RPMI8226 (cell line): ENCODE results near the gene HES5.
"Not testable (repeated sequence)": the region's sequence is repeated elsewhere in the genome, so short reads cannot be mapped to it uniquely, and the experiment has no call there.

Source experiments
- DNase-seq: peaks from one replicate; pipeline ENCODE4 v3.0.0-alpha.2; 2015

Gene HES5

GRCh38 chr1:2529784-2530512 is at the start of gene HES5:
Gene HES5 (minus strand): TSS chr1:2530263. CDS start chr1:2530164, 99 bp downstream.
- peak; percentile 24 for DNase-seq

DNA sequence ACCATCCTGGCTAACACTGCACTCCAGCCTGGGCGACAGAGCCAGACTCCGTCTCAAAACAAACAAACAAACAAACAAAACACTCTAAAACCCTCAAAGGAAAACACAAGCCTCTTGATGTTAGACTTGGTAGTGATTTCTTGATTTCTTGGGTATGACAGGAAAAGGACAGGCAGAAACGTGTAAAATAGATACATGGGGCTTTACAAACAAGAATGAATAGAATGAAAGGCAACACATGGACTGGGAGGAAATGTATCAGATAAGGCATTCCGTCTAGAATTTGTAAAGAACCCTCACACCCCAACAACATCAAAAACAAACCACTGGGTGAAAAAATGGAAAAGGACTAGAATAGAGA is 48.7 kb upstream of the HES5 start:
- DNase-seq: no peak

- not testable (repeated sequence) for DNase-seq
Observed at GRCh38 chr1:2577565-2578075, 47.6 kb upstream of the HES5 start.

DNA sequence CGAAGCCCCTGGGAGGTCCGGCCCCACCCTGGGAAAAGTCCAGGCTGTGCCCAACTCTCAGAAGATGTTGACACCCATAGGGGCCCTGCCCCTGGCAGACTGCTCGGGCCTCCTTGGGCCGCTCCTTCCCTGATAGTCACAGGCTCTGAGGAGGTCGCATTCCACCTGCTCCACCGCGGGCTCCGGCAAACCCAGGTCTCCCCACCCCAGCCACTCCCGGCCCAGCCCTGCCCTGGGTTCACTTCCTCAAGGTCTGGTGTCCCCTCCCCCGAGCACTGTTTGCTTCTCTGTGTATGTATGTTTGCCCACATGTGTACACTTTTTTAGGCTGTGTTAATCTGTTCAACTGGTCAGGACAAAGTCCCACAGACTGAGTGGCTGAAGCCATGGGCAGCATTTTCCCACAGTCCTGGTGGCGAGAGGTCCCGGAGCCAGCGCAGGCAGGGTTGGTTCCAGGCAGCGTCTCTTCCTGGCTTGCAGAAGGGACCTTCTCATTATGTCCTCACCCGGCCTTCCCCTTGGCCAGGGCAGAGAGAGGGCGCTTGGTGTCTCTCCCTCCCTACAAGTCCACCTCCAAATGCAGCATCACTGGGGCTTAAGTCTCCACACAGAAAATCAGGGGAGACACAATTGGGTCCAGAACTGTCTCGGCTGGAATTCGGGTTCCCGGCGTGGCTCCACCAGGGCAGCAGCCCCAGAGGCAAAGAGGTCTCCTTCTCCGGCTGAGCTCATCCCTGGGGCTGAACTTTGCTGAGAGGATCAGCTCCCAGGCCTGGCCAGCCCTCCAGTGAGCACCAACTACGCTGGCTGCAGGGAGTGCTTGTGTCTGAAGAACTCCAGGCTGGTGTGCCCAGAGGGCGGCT is 46.0 kb upstream of the HES5 start:
- no peak for DNase-seq

GRCh38 chr1:2574350-2574749 is 44.3 kb upstream of the HES5 start:
- no peak for DNase-seq

DNA sequence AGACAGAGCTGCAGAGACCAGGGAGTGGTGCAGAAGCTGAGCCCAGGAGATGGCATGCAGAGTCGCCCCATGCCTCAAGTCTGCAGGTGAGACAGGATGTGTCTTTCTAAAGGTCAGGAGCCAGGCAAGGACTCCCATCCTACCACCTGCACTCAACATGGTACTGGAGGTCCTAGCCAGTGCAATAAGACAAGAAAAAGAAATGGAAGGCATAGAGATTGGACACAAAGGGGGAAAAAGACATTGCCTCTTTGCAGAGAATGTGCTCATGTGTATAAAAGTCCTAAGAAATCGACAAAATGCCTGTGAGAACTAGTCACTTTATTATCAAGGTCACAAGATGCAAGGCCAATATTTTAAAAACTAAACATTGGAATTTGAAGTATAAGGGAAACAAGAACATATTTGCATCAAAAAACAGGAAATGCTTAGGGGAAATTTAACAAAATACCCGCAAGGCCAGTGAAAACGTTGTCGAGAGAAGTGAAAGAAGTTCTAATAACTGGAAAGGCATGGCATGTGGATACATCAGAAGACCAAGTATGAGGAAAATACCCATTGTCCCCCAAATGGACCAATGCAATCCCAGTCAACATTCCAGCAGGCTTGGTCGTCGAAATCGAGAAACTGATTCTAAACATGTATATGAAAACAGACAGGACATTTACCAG is 43.3 kb upstream of the HES5 start:
- no peak for DNase-seq

DNA sequence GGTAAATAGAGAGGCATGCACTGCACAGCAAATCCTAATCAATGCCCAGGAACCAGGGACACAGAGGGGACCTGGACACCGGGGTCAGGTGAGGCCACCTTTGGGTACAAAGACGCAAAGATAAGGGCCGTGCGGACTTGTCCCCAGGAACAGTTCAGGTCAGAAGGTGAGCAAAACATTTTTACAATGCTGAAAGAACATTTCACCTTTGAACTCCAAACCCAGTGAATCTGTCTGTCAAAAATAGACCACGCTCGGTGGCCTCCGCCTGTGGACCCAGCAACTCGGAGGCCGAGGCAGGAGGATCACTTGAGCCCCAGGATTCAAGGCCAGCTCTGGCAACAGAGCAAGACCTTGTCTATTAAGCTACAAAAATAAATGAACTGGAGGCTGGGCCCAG is 41.3 kb upstream of the HES5 start:
- no peak for DNase-seq

DNA sequence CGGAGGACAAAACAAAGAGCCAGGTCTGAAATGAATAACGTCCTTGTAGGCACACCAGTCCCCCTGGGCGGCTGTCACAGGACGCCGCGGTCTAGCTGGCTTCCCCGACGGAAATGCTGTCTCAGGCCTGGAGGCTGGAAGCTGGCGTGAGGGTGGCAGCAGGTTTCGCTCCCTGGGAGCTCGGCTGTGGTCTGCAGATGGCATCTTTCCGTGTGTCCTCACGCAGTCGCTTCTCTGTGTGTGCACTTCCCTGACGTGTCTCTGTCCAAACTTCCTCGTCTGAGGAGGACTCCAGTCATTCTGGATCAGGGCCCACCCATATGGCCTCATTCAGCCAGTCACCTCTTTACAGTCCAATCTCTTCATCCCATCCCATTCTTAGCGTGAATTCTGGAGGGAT is 40.3 kb upstream of the HES5 start:
- no peak for DNase-seq

DNA sequence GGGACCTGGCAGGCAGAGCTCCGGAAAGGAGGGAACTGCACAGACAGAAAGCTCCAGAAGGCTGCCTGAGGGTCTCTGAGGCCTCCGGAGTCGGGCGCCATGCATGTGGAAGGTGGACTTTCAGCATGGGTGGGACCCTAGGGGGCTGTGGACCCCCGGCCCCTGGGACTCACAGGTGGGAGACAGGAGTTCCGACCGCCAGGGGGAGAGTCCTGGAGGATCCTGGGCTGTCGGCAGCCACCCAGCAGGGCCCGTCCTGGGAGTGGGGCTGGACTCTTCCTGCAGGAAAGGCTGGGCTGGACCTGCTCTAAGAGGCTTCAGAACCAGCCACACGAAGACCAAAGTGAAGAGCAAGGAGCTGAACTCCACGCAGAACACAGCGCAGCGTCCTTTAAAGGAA is 39.6 kb upstream of the HES5 start:
- DNase-seq: not testable (repeated sequence)

DNA sequence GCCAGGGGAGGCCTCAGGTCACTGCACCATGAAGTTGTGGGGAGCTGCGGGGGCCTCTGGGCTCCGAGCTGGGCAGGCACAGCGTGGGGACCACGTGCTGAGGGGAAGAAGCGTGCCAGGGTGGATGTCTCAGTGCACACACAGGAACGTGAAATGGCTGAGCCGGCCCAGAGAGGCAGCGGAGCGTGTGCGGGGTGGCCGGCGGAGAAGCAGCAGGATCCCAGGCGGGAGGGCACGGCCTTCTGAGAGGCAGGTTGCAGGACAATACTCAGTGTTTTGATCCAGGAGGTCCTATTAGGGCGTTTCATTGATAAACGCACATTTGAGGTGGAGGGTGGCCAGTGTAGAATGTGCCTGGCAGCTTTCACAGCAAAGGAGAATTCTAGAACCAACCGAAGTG is 39.0 kb upstream of the HES5 start:
- no peak for DNase-seq

DNA sequence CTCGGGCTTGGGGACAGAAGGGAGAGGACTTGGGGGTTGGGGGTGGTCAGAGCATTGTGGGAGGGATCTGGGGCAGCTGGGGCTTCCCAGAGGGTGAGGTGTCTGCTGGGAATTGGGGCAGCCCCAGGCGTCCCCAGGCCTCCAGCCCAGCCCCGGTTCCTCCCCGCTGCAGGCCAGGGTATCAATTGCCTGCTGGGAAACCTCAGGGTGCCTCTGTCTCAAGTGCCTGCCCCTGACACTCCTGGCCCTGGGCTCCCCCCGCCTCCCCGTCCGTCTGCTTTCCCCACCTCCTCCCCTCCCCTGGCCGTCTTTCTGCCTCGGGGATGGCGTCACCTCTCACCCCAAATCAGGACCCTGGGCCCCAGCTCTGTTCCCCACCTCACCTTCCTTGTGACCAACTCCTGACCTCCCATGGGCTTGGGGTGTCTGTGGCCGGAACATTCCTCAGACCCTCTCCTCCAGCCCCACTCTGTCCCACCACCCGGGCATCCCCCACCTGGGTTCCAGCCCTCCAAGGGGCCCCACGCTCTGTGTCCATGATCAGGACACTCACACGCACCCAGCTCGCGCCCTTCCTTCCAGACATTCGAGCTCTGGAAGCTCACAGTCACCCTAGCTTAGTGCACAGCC is 38.2 kb upstream of the HES5 start:
- DNase-seq: not testable (repeated sequence)

DNA sequence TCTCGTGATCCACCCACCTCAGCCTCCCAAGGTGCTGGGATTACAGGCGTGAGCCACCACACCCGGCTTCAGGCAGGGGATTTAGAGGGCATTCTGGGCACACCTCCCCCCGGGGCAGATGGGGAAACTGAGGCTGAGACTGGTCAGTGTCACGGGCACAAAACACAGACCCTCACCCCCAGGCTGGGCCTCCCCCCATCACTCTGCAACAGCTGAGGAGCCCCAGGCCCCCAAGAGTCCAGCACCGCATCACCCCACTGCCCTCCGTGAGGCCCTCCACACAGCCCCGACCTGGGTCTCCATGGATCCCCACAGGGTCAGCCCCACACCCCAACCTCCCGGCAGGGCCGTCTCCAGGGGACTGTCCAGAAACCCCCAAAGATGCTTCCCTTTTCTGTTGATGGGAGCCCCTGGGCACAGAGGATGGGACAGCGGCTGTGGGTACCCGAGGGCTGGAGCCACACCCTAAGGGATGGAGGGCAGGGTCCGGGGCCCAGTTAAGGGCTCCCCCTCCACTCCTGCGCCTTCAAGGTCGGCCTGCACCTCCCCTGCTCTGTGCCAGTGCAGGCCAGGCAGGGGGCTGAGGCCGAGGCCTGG is 37.1 kb upstream of the HES5 start:
- DNase-seq: no peak

DNA sequence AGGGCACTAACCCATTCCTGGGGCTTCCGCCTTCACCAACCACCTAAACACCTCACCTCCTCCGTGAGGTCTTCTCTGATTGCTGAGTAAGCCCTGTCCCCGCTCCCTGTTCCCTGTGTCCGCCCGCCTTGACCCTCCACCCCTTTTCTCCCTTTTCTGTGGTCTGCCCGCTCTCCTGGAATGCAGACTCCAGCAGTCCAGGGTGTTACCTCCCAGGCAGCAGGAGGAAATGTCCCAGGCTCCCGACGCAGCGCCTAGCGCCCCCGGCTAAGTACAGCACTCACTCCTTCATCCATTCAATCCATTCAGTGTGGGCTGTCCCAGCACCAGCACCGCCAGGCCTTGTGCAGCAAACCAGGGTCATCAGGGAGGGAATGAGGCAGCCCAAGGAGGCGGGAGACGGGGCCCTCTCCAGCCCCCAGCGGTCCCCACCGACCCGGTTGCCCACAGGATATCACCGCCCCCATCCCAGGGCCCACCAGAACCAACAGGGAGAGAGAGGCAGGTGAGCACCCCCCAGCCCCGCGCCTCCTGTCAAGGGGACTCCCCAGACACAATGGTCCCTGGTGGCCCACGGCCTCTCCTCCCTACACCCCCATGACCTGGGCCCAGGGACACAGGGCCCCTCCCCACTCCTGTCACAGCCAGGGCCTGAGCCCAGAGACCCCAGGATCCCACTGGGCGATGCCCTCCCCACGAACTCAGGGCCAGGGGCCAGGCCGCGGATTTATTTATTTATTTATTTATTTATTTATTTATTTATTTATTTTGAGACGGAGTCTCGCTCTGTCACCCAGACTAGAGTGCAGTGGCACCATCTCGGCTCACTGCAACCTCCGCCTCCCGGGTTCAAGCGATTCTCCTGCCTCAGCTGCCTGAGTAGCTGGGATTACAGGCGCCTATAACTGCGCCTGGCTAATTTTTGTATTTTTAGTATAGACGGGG is 36.3 kb upstream of the HES5 start:
- no peak for DNase-seq

DNA sequence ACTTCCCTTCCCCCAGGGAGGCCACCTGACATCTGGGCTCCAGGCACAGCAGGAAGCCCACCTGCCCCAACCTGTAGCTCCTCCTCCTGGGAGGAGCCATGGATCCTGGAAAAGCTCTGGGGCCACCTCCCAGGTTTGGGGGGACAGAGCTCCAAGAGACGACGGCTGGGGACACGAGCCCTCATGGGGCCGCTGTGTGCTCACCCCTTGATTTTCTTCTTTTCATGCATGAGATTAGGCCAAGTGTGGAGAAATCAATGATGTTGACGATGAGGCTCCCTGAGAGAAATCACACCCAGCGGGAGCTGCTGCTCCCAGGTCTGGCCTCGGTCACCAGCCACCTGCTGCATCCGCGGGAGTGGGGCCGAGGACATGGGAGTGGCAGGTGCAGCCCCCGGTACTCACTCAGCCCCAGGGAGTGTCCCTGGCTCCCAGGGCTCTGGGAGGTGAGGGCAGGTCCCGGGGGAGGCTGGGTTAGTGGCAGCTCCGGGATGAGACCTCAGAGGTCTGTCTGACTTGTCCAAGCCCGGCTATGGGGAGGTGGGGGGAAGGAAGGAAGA is 34.8 kb upstream of the HES5 start:
- DNase-seq: no peak

DNA sequence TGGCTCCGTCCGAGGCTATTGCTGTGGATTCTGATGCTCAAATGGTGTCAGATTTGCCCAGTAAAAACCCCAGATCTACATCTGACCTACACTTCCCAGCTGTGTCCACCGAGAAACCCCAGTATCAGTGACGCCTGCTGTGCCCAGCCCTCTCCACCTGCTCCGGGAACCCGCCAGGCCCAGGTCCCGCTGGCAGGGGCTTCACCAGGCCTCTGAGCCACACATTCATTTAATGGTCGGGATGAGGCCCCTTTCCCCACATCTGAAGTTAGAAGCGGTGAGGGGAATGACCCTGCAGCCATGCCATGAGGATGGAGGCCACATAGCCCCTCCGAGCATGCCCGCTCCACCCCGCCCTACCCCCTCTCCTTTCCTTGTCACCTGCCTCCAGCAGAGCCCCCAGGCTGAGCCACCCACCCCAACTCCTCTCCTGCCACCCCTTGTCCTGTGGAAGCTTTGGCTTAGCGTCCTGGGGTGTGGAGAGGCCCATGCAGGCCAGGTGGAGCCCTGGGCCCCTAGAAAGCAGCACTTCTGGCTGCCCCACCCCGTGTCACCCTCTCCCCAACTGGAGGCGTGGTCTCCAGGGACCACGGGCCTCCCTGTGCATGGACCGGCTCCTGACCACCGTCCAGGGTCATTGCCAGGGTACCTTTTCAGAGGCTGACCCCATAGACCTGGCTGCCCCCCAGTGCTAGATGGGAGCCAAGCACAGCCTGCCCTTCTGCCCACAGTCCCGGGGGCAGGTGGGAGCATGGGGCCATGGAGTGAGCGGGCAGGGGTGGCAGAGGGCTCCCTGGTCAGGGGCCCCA is 34.1 kb upstream of the HES5 start:
- DNase-seq: no peak

- DNase-seq: no peak
Observed at GRCh38 chr1:2563205-2563604, 33.1 kb upstream of the HES5 start.

DNA sequence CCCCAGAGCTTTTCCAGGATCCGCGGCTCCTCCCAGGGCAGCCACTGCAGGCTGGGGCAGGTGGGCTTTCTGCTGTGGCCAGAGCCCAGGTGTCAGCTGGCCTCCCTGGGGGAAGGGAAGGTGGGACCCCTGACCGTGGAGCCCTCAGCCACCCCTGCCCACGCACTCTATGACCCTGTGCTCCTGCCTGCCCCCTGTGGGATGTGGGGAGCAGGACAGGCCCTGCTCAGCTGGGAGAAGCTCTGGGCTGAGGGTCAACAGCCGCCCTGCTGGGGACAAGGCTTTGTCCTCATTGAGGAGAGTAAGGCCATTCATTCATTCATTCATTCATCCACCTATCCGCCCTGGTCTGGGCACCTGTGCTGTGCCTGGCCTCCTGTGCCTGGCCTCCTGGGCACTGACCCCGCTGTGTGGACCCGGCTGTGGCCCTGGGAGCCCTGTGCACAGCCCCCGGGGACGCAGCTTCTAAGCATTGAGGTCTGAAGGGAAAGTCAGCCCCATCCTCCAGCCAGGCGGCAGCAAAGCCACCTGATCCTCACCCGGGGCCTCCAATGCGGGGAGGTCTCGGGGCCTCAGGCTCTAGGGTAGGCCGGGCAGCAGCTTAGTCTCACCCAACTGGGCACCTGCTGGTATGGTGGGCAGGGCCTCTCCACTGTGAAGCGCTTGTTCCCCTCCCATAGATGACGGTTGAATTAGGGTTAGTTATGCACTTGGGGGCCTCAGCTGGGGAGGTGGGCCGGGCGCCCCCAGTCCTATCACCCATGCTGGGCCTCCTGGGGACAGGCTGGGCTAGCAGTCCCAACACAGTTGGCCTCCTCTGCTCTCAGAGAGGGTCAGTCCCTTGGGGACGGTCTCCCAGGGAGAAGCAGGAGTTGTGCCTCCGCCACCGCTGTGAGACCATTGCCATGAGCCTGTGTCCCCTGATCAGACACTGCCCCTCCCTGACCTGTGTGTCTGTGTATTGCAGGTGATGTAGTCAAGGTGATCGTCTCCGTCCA is 32.1 kb upstream of the HES5 start:
- DNase-seq: no peak

- no peak for DNase-seq
Observed at GRCh38 chr1:2561446-2561845, 31.4 kb upstream of the HES5 start.
